SK-N-SH (cell line): ENCODE measurements around the gene RAC2. TPM values are rescaled to one million over a fixed set of nuclear protein-coding genes. Genes with fewer than 3 reads are reported as not detected.

Experiments used
- CTCF ChIA-PET: fragments of 300-600, 350-600 bp; formaldehyde crosslinking; extraction: SDS; loops from one replicate; lab custom pipeline; 2021; lab: Yijun Ruan, JAX
- POLR2A ChIA-PET: fragments of 350-600 bp; sonication (Branson Sonifier 250); formaldehyde crosslinking; extraction: SDS; loops from one replicate; lab custom pipeline; 2020; ENCODE audit warnings: antibody characterized with exemption, inconsistent platforms; lab: Yijun Ruan, JAX
- DNase-seq: peaks from one replicate; pipeline ENCODE4 v3.0.0; 2012
- H2AFZ ChIP-seq: fragments of 200-600 bp; sonication (generic); 2 replicates; pipeline ENCODE4 v1.8.1; 2016; ENCODE audit warnings: antibody characterized with exemption, mild to moderate bottlenecking, low read depth
- H3F3A ChIP-seq: fragments of 200-600 bp; sonication (generic); replicated peaks from 2 replicates; pipeline ENCODE3; 2016; ENCODE audit warnings: antibody characterized with exemption, mild to moderate bottlenecking; ENCODE audit not compliant: insufficient read depth
- H3K27ac ChIP-seq, 2 experiments: fragments of 200-500 bp in 1 of 2; fragments of 200-600 bp in 1 of 2; sonication (Bioruptor generic) in 1 of 2; sonication (generic), shearing (Covaris generic) in 1 of 2; 2 replicates each; pipeline versions ENCODE4 v1.5.1 to v1.6.1; 2014 to 2016; ENCODE audit warnings: low read depth in 2 of 2, inconsistent platforms in 1 of 2, low read length in 1 of 2, mild to moderate bottlenecking in 1 of 2, mixed read lengths in 1 of 2
- H3K27me3 ChIP-seq: fragments of 200-600 bp; sonication (generic), shearing (Covaris generic); 2 replicates; pipeline ENCODE4 v1.6.1; 2016; ENCODE audit warnings: mixed run types; ENCODE audit not compliant: insufficient read depth
- H3K36me3 ChIP-seq, 2 experiments: fragments of 200-500 bp in 1 of 2; fragments of 200-600 bp in 1 of 2; sonication (Bioruptor generic) in 1 of 2; sonication (generic) in 1 of 2; replicated peaks in 1 of 2; 2 replicates each; pipeline versions ENCODE3 to v1.5.1; 2014 to 2016; ENCODE audit warnings: low read length in 1 of 2, mild to moderate bottlenecking in 1 of 2; ENCODE audit not compliant: insufficient read depth in 2 of 2, control insufficient read depth in 1 of 2
- H3K4me1 ChIP-seq, 2 experiments: fragments of 200-500 bp in 1 of 2; fragments of 200-600 bp in 1 of 2; sonication (Bioruptor generic) in 1 of 2; sonication (generic), shearing (Covaris generic) in 1 of 2; 2 replicates each; pipeline versions ENCODE4 v1.5.1 to v1.6.1; 2014 to 2016; ENCODE audit warnings: low read depth in 1 of 2, low read length in 1 of 2, mixed run types in 1 of 2; ENCODE audit not compliant: insufficient read depth in 2 of 2, control insufficient read depth in 1 of 2
- H3K4me2 ChIP-seq: fragments of 200-600 bp; sonication (generic), shearing (Covaris generic); 2 replicates; pipeline ENCODE4 v1.6.1; 2017; ENCODE audit warnings: mixed run types
- H3K4me3 ChIP-seq, 2 experiments: fragments of 200-500 bp in 1 of 2; fragments of 200-600 bp in 1 of 2; sonication (Bioruptor generic) in 1 of 2; sonication (generic), shearing (Covaris generic) in 1 of 2; 2 replicates each; pipeline versions ENCODE4 v1.5.1 to v1.8.1; 2014 to 2016; ENCODE audit warnings: low read depth in 2 of 2, inconsistent platforms in 1 of 2, low read length in 1 of 2, mild to moderate bottlenecking in 1 of 2, mixed read lengths in 1 of 2, moderate library complexity in 1 of 2
- H3K79me2 ChIP-seq: fragments of 200-600 bp; sonication (generic); 2 replicates; pipeline ENCODE4 v1.8.1; 2017; ENCODE audit warnings: mild to moderate bottlenecking; ENCODE audit not compliant: insufficient read depth
- H3K9ac ChIP-seq: fragments of 200-600 bp; sonication (generic); 2 replicates; pipeline ENCODE4 v1.6.1; 2017; ENCODE audit warnings: mixed run types
- H3K9me2 ChIP-seq: fragments of 200-600 bp; sonication (generic); 2 replicates; pipeline ENCODE4 v1.6.1; 2017; ENCODE audit warnings: mixed run types
- H3K9me3 ChIP-seq: fragments of 200-600 bp; sonication (generic); 2 replicates; pipeline ENCODE4 v1.6.1; 2017; ENCODE audit warnings: mixed run types, mild to moderate bottlenecking, moderate library complexity
- H4K20me1 ChIP-seq: fragments of 200-600 bp; sonication (generic); 2 replicates; pipeline ENCODE4 v1.6.1; 2017; ENCODE audit warnings: mild to moderate bottlenecking, mixed run types; ENCODE audit not compliant: insufficient read depth
- CHD2 ChIP-seq: fragments of 150-350 bp; IDR thresholded peaks from 2 replicates; pipeline ENCODE4 v1.6.1; 2018; ENCODE audit warnings: low read length; ENCODE audit not compliant: partially characterized antibody
- ELF1 ChIP-seq: IDR thresholded peaks from 2 replicates; pipeline ENCODE4 v1.4.0; 2012
- EZH2phosphoT487 ChIP-seq: fragments of 200-600 bp; sonication (generic); IDR thresholded peaks from 2 replicates; pipeline ENCODE4 v1.6.1; 2017; ENCODE audit warnings: low read depth, mixed run types, mild to moderate bottlenecking, antibody characterized with exemption, moderate library complexity, borderline replicate concordance
- GABPA ChIP-seq: IDR thresholded peaks from 2 replicates; pipeline ENCODE4 v1.4.0; 2012; ENCODE audit warnings: low read depth, mild to moderate bottlenecking
- MEF2A ChIP-seq: IDR thresholded peaks from 2 replicates; pipeline ENCODE4 v1.4.0; 2012; ENCODE audit warnings: low read depth, borderline replicate concordance
- MXI1 ChIP-seq: IDR thresholded peaks from 2 replicates; pipeline ENCODE4 v1.6.1; 2012; ENCODE audit warnings: mild to moderate bottlenecking, low read depth, low read length, improper control_type of control experiment
- NFIC ChIP-seq: IDR thresholded peaks from 2 replicates; pipeline ENCODE4 v1.4.0; 2012; ENCODE audit warnings: borderline replicate concordance
- POLR2AphosphoS5 ChIP-seq: IDR thresholded peaks from 2 replicates; pipeline ENCODE4 v1.6.1; 2012; ENCODE audit warnings: low read depth, low read length
- RAD21 ChIP-seq: IDR thresholded peaks from 2 replicates; pipeline ENCODE4 v1.6.1; 2012; ENCODE audit warnings: mild to moderate bottlenecking, low read length
- RXRA ChIP-seq: IDR thresholded peaks from 2 replicates; pipeline ENCODE4 v1.4.0; 2012; ENCODE audit warnings: low read depth, mild to moderate bottlenecking, borderline replicate concordance
- SIN3A ChIP-seq: IDR thresholded peaks from 2 replicates; pipeline ENCODE4 v1.6.1; 2012; ENCODE audit warnings: low read depth, mild to moderate bottlenecking, low read length, moderate library complexity, borderline replicate concordance
- SMC3 ChIP-seq: IDR thresholded peaks from 2 replicates; pipeline ENCODE4 v1.6.1; 2012; ENCODE audit warnings: low read depth, low read length, improper control_type of control experiment
- TAF1 ChIP-seq: IDR thresholded peaks from 2 replicates; pipeline ENCODE4 v1.6.1; 2012; ENCODE audit warnings: low read depth, mild to moderate bottlenecking, low read length, moderate library complexity, borderline replicate concordance
- TCF12 ChIP-seq: IDR thresholded peaks from 2 replicates; pipeline ENCODE4 v1.4.0; 2012
- WGBS: methylation state at CpG from one replicate; pipeline ENCODE4 v1.1.6; 2017; ENCODE audit warnings: low lambda C conversion rate; 5-methylcytosine and 5-hydroxymethylcytosine counted together
- polyA plus RNA-seq, 3 experiments: library from polyadenylated mRNA; depleted of rRNA; stranded (reverse); fragments of >200 nt; gene quantifications; 2 replicates each; pipeline ENCODE4 v1.2.3, GENCODE V29; 2012
- TF ChIP-seq, protein P1 (sequence below): fragments of 200-600 bp; sonication (generic); IDR thresholded peaks from 2 replicates; pipeline ENCODE4 v1.6.1; 2017; ENCODE audit warnings: antibody characterized with exemption, mild to moderate bottlenecking, moderate library complexity
- TF ChIP-seq, protein P2 (sequence below): IDR thresholded peaks from 2 replicates; pipeline ENCODE4; 2012
- TF ChIP-seq, protein P3 (sequence below): IDR thresholded peaks from 2 replicates; pipeline ENCODE4 v1.6.1; 2012; ENCODE audit warnings: mild to moderate bottlenecking, low read depth, low read length, moderate library complexity
- TF ChIP-seq, protein P4 (sequence below): IDR thresholded peaks from 2 replicates; pipeline ENCODE4 v1.4.0; 2012; ENCODE audit warnings: low read depth

Gene RAC2
- polyA plus RNA-seq, 1 of the 3 experiments (the other 2 are of a cell fraction): 29.9 TPM

DNA sequence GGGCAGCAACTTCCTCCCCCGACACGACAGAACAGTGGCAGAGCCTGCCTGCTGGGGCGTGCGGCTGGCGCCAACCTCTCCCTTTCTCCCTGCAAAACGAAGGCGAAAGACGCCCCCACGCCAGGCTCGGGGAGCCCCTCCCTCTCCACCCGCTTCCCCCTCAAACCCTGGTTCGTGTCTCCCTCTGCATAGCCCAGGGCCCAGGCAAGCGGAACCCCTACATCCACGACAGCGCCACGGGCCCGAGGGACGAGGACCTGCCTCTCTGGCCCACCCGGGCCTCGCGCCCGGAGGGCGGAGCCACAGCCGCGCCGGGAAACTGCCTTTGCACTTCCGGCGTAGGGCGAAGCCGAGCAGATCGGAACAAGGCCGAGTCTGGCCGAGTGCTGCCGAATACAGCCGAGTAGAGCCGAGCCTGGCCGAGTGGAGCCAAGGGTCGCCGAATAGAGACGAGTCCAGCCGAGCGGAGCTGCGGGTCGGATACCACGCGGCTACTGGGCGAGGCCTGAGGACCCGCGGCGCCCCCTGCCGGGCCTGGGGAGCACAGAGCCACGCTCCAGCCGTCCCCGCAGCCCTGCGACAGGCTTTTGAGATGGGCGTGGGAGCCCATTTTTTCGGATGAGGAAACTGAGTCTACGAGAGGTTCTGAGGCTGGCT, 44.8 kb downstream of the RAC2 start (continued):
- peak; percentile 32; the same call in 1 of the 2 replicates for TF ChIP-seq TAF1
- peak; percentile 75 for TF ChIP-seq GABPA
- TF ChIP-seq EZH2phosphoT487: no peak
- no peak for TF ChIP-seq MEF2A
- no peak for TF ChIP-seq RXRA
- TF ChIP-seq POLR2AphosphoS5: peak; percentile 96
- no peak for TF ChIP-seq ELF1
- TF ChIP-seq NFIC: no peak
- TF ChIP-seq, protein P1, sequence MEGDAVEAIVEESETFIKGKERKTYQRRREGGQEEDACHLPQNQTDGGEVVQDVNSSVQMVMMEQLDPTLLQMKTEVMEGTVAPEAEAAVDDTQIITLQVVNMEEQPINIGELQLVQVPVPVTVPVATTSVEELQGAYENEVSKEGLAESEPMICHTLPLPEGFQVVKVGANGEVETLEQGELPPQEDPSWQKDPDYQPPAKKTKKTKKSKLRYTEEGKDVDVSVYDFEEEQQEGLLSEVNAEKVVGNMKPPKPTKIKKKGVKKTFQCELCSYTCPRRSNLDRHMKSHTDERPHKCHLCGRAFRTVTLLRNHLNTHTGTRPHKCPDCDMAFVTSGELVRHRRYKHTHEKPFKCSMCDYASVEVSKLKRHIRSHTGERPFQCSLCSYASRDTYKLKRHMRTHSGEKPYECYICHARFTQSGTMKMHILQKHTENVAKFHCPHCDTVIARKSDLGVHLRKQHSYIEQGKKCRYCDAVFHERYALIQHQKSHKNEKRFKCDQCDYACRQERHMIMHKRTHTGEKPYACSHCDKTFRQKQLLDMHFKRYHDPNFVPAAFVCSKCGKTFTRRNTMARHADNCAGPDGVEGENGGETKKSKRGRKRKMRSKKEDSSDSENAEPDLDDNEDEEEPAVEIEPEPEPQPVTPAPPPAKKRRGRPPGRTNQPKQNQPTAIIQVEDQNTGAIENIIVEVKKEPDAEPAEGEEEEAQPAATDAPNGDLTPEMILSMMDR: peak; percentile 82
- TF ChIP-seq TCF12: no peak
- TF ChIP-seq, all 33 proteins: peak for 9

DNA sequence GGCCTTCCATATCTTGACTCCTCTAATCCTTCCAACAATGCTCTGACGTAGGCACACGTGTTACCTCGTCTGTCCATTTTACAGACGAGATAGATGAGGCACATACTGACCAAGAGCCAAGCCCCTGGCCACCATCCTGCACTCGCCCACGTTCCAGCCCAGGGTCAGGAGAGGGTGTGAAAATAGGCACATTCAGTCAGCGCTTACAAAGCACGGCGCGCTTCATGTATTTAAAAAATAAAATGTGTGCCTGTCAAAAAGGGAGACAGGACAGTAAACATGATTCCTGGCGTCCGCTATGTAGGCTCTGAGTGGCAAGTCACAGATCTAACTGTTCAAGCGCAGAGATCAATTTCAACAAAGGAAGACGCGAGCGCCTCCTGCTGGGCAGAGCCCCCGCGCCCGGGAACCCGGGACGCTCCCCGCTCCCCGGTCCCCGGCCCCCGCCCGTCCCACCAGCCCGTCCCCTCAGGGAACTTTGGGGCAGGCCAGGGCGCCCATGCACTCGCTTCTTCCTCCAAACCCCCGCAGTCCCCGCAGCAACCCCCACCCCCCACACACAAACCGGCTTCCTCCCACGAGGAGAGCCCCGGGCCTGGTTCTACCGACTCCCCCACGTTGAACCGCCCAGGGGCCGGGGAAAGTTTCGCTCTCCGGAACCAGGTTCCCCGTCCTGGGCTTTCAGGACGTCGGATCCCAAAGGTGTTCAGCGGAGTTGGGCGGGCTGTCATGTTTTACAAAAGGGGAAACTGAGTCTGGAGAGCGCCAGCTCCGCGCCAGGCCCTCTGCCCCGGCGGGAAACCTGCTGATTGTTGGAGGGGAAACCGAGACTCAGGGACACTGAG, 45.6 kb downstream of the RAC2 start:
- no peaks in the 10 kb centered on the region for H4K20me1 ChIP-seq
- H3K4me3 ChIP-seq: peak overlapping the region; percentile 72 to 76
- no peaks in the 10 kb centered on the region; the same call in 1 of the 2 replicates for H3K79me2 ChIP-seq
- H3K9ac ChIP-seq: peak overlapping the region; percentile 81
- no peaks in the 10 kb centered on the region for H3K9me3 ChIP-seq
- peaks cover 25% of the 10 kb centered on the region for H3F3A ChIP-seq
- peak overlapping the region; percentile 94 for H3K4me2 ChIP-seq
- CTCF ChIA-PET: interaction anchor here (0.6 to 7.7 kb wide), 49 partner anchors 8 to 631 kb away, joined by 3 to 190 read pairs (median 4); partner anchors contain the start of genes C1QTNF6, CYTH4, IL2RB and RAC2
- POLR2A ChIA-PET: interaction anchor here (1.1 to 1.2 kb wide), 3 partner anchors 11 to 43 kb away, joined by 3 to 4 read pairs (median 4); partner anchors contain the start of gene C1QTNF6
- peak; percentile 88 for DNase-seq
- H2AFZ ChIP-seq: peak overlapping the region; percentile 82
- peak overlapping the region; percentile 73 to 96 for H3K27ac ChIP-seq
- 8% methylated on average over 33 of the region's 51 CpGs for WGBS
- no peaks in the 10 kb centered on the region for H3K27me3 ChIP-seq
- H3K36me3 ChIP-seq: no peaks in the 10 kb centered on the region
- no peaks in the 10 kb centered on the region for H3K9me2 ChIP-seq
- H3K4me1 ChIP-seq: peaks cover 19 to 28% of the 10 kb centered on the region in 2 experiments
- TF ChIP-seq SIN3A: no peak
- TF ChIP-seq, protein P2, sequence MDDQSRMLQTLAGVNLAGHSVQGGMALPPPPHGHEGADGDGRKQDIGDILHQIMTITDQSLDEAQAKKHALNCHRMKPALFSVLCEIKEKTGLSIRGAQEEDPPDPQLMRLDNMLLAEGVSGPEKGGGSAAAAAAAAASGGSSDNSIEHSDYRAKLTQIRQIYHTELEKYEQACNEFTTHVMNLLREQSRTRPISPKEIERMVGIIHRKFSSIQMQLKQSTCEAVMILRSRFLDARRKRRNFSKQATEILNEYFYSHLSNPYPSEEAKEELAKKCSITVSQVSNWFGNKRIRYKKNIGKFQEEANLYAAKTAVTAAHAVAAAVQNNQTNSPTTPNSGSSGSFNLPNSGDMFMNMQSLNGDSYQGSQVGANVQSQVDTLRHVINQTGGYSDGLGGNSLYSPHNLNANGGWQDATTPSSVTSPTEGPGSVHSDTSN: no peak
- peak; percentile 75 for TF ChIP-seq RAD21
- TF ChIP-seq, protein P3, sequence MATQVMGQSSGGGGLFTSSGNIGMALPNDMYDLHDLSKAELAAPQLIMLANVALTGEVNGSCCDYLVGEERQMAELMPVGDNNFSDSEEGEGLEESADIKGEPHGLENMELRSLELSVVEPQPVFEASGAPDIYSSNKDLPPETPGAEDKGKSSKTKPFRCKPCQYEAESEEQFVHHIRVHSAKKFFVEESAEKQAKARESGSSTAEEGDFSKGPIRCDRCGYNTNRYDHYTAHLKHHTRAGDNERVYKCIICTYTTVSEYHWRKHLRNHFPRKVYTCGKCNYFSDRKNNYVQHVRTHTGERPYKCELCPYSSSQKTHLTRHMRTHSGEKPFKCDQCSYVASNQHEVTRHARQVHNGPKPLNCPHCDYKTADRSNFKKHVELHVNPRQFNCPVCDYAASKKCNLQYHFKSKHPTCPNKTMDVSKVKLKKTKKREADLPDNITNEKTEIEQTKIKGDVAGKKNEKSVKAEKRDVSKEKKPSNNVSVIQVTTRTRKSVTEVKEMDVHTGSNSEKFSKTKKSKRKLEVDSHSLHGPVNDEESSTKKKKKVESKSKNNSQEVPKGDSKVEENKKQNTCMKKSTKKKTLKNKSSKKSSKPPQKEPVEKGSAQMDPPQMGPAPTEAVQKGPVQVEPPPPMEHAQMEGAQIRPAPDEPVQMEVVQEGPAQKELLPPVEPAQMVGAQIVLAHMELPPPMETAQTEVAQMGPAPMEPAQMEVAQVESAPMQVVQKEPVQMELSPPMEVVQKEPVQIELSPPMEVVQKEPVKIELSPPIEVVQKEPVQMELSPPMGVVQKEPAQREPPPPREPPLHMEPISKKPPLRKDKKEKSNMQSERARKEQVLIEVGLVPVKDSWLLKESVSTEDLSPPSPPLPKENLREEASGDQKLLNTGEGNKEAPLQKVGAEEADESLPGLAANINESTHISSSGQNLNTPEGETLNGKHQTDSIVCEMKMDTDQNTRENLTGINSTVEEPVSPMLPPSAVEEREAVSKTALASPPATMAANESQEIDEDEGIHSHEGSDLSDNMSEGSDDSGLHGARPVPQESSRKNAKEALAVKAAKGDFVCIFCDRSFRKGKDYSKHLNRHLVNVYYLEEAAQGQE: no peak
- TF ChIP-seq SMC3: peak; percentile 56
- TF ChIP-seq, protein P4, sequence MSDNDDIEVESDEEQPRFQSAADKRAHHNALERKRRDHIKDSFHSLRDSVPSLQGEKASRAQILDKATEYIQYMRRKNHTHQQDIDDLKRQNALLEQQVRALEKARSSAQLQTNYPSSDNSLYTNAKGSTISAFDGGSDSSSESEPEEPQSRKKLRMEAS: no peak
- TF ChIP-seq MXI1: 0 out of 2 replicates have a peak, but pooled peaks have one; percentile 21
- TF ChIP-seq, protein P1: peak; percentile 81
- no peak for TF ChIP-seq CHD2
